GM23338 (cell line): ENCODE measurements around the gene IL24.
A peak's percentile ranks its signal among the peaks of the same experiment; 100 is the strongest.

Source experiments
- CTCF ChIP-seq, 2 experiments: fragments of 200-600 bp in 1 of 2; sonication (generic) in 1 of 2; conservative IDR thresholded peaks; 2 replicates each; pipeline versions ENCODE4 v1.5.1 to v1.6.1; 2016 to 2017; ENCODE audit warnings: antibody characterized with exemption in 2 of 2, low read depth in 2 of 2, mild to moderate bottlenecking in 2 of 2, moderate library complexity in 1 of 2
- NANOG ChIP-seq: IDR thresholded peaks from 2 replicates; pipeline ENCODE4 v1.6.1; 2016; ENCODE audit warnings: antibody characterized with exemption, borderline replicate concordance

- TF ChIP-seq CTCF (conservative IDR thresholded peaks at IDR 0.05; ENCODE audit: low read depth in 2 of 2) (peak; percentile 84 to 89), NANOG (no peak)
Measured at GRCh38 chr1:206933333-206933945, 36.2 kb downstream of the IL24 start.
